ENCODE data around the gene IFT20. TPM values are rescaled to one million over a fixed set of nuclear protein-coding genes. Genes with fewer than 3 reads are reported as not detected.
A peak's percentile ranks its signal among the peaks of the same experiment; 100 is the strongest.

IFT20 gene
- total and polyA plus RNA-seq, 2 of the 13 experiments (the other 11 are each of a cell fraction or from before 2014, with no cell fraction given), result 28.0 to 37.8 TPM

DNA sequence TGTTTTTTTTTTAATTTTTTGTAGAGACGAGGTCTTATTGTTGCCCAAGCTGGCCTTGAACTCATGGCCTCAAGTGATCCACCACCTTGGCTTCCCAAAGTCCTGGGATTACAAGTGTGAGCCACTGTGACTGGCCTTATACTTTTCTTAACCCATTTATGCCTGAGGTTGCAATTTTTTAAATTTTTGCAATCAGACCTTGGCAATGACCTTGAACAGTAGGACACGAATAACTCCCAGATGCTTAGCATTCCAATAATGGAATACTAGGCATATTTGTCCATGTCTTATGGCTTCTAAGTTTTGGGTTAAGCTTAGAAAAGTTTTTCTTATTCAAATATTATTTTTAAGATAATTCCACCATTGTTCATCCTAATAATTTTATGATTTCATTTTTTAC, 44.6 kb downstream of the IFT20 start (continued):
- TF ChIP-seq, protein P1, sequence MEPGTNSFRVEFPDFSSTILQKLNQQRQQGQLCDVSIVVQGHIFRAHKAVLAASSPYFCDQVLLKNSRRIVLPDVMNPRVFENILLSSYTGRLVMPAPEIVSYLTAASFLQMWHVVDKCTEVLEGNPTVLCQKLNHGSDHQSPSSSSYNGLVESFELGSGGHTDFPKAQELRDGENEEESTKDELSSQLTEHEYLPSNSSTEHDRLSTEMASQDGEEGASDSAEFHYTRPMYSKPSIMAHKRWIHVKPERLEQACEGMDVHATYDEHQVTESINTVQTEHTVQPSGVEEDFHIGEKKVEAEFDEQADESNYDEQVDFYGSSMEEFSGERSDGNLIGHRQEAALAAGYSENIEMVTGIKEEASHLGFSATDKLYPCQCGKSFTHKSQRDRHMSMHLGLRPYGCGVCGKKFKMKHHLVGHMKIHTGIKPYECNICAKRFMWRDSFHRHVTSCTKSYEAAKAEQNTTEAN (CRISPR knock-in tag; conservative IDR thresholded peaks at IDR 0.05), result no peak

- H3K4me1 ChIP-seq (ENCODE audit: insufficient read depth, low read length), result peaks cover 22% of the 10 kb centered on the region
- H3K4me3 ChIP-seq (replicated peaks in 1 of 3; ENCODE audit: insufficient read depth in 1 of 3, low read depth in 2 of 3, low read length in 3 of 3), result no peak overlapping the region
- H3K36me3 ChIP-seq (replicated peaks in 1 of 2; ENCODE audit: control insufficient read depth in 1 of 2, insufficient read depth in 2 of 2, low read length in 2 of 2), result no peaks in the 10 kb centered on the region
- intact Hi-C loops (cut with micrococcal nuclease; ENCODE audit: unreplicated experiment), result no loop called here
- H3K27ac ChIP-seq (ENCODE audit: extremely low read length, insufficient read depth, low read length), result no peak overlapping the region
- H3K79me2 ChIP-seq (ENCODE audit: insufficient read depth, low read length), result no peaks in the 10 kb centered on the region
- H3K27me3 ChIP-seq (ENCODE audit: control insufficient read depth in 1 of 2, insufficient read depth in 2 of 2, low read length in 2 of 2), result no peaks in the 10 kb centered on the region
- H4K20me1 ChIP-seq (ENCODE audit: insufficient read depth, low read length), result no peaks in the 10 kb centered on the region
- no peaks in the 10 kb centered on the region for H3K9me3 ChIP-seq (ENCODE audit: low read length)
- BruUV-seq (replicated peaks), result no TSS peak
- no peak overlapping the region for H3K4me2 ChIP-seq (ENCODE audit: low read depth, low read length)
- in situ Hi-C loops (cut with HindIII; ENCODE audit: extremely low pct_ligation_motif_present, low pct_unique_long_range_greater_than_20kb), result no loop called here
- no peak for ATAC-seq
- no peak overlapping the region for H2AFZ ChIP-seq (ENCODE audit: low read length)
- POLR2A ChIA-PET, result no interaction called here
- whole genome bisulfite sequencing (ENCODE audit: low lambda C conversion rate), result 56% methylated on average over 2 of the region's 2 CpGs
- CTCF ChIA-PET (ENCODE audit: low intra/inter-chr PET ratio, low total read pairs), result no interaction called here
- H3K9ac ChIP-seq (ENCODE audit: insufficient read depth, low read depth, low read length), result no peak overlapping the region
- DNase-seq (ENCODE audit: low spot score), result no peak
- no peak for TF ChIP-seq MBNL3 (CRISPR knock-in tag; conservative IDR thresholded peaks at IDR 0.05)
- no peak for TF ChIP-seq ZNF746 (CRISPR knock-in tag; IDR thresholded peaks at IDR 0.05)
- TF ChIP-seq ZNF121 (CRISPR knock-in tag; IDR thresholded peaks at IDR 0.05), result peak; percentile 40; the same call in 1 of the 2 replicates
- TF ChIP-seq MIER2 (CRISPR knock-in tag; IDR thresholded peaks at IDR 0.05), result no peak
- no peak for TF ChIP-seq CHCHD3 (CRISPR knock-in tag; IDR thresholded peaks at IDR 0.05)
- no peak for FAIRE-seq
These were observed 49.3 kb downstream of the IFT20 start for GRCh38 chr17:28285965-28286364.

- ChIA-PET POLR2A (interaction anchor here (0.7 kb wide), 1 partner anchor 86 kb away, joined by 4 read pairs; no protein-coding TSS in a partner anchor), CTCF (ENCODE audit: low intra/inter-chr PET ratio, low total read pairs) (no interaction called here)
- in situ Hi-C loops (cut with HindIII; ENCODE audit: extremely low pct_ligation_motif_present, low pct_unique_long_range_greater_than_20kb) (no loop called here), intact Hi-C loops (cut with micrococcal nuclease; ENCODE audit: unreplicated experiment) (no loop called here)
- H3K4me2 ChIP-seq (ENCODE audit: low read depth, low read length), result no peak overlapping the region
- FAIRE-seq (no peak), DNase-seq (ENCODE audit: low spot score) (no peak), ATAC-seq (no peak)
- H3K79me2 ChIP-seq (ENCODE audit: insufficient read depth, low read length), result no peaks in the 10 kb centered on the region
- H3K9me3 ChIP-seq (ENCODE audit: low read length), result no peaks in the 10 kb centered on the region
- no peak overlapping the region for H2AFZ ChIP-seq (ENCODE audit: low read length)
- TF ChIP-seq FOSL2 (CRISPR knock-in tag; IDR thresholded peaks at IDR 0.05), result 0 out of 2 replicates have a peak, but pooled peaks have one; percentile 24
- TF ChIP-seq, protein P2, sequence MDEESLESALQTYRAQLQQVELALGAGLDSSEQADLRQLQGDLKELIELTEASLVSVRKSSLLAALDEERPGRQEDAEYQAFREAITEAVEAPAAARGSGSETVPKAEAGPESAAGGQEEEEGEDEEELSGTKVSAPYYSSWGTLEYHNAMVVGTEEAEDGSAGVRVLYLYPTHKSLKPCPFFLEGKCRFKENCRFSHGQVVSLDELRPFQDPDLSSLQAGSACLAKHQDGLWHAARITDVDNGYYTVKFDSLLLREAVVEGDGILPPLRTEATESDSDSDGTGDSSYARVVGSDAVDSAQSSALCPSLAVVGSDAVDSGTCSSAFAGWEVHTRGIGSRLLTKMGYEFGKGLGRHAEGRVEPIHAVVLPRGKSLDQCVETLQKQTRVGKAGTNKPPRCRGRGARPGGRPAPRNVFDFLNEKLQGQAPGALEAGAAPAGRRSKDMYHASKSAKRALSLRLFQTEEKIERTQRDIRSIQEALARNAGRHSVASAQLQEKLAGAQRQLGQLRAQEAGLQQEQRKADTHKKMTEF (CRISPR knock-in tag; IDR thresholded peaks at IDR 0.05), result no peak
- no peaks in the 10 kb centered on the region for H4K20me1 ChIP-seq (ENCODE audit: insufficient read depth, low read length)
- no peaks in the 10 kb centered on the region for H3K27me3 ChIP-seq (ENCODE audit: control insufficient read depth in 1 of 2, insufficient read depth in 2 of 2, low read length in 2 of 2)
- peaks cover 38% of the 10 kb centered on the region for H3K4me1 ChIP-seq (ENCODE audit: insufficient read depth, low read length)
- H3K27ac ChIP-seq (ENCODE audit: extremely low read length, insufficient read depth, low read length), result no peak overlapping the region
- WGBS (ENCODE audit: low lambda C conversion rate), result 80% methylated on average over 7 of the region's 7 CpGs
- no TSS peak for BruUV-seq (replicated peaks)
- no peak overlapping the region for H3K9ac ChIP-seq (ENCODE audit: insufficient read depth, low read depth, low read length)
- no peak overlapping the region for H3K4me3 ChIP-seq (replicated peaks in 1 of 3; ENCODE audit: insufficient read depth in 1 of 3, low read depth in 2 of 3, low read length in 3 of 3)
- H3K36me3 ChIP-seq (replicated peaks in 1 of 2; ENCODE audit: control insufficient read depth in 1 of 2, insufficient read depth in 2 of 2, low read length in 2 of 2), result no peaks in the 10 kb centered on the region
These were observed 52.7 kb downstream of the IFT20 start for GRCh38 chr17:28282596-28282995.

Data from HepG2 (cell line).